Measurements from ENCODE around the gene LPAR1. TPM values are rescaled to one million over a fixed set of nuclear protein-coding genes. Genes with fewer than 3 reads are reported as not detected.

Gene LPAR1
- polyA plus RNA-seq, 3 donors, result 3.6 to 87.3 (median 13.4) TPM

DNA sequence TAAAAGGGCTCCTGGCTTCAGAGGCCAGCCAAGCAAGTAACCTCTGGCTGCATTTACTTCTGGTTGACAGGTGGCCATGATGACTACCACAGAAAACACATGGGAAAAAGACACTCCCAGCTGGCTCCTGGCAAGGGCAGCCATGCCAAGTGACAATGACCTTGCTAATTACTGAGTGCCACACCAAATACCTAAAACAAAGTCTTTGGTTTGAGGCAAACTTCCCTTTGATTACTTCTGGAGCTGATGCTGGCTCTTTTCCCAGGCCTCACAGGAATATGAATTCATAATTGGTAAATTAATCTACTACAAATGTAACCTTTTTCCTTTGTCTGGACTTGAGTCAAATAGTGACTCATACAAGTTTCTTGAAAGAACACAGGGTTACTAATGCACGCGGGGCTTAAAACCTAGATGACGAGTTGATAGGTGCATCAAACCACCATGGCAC lies 61.0 kb downstream of the LPAR1 start:
- H3K27ac ChIP-seq (ENCODE audit: low read depth, low read length), result no peak overlapping the region
- WGBS, 3 donors, result 29 to 45% (median 38%) methylated on average over 3 of the region's 3 CpGs

DNA sequence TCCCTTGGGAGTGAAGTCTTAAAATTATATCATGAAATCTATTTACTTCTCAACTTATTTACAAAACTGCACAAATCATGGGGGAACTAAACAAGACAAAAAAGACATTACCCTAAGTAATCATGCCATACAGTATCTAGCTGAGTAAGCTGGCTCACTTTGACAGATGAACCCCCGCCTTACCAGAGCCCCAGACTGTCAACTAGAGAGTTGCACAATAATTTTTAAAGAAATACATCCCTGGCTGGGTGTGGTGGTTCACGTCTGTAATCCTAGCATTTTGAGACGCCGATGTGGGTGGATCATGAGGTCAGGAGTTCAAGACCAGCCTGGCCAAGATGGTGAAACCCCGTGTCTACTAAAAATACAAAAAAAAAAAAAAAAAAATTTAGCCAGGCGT lies 62.3 kb downstream of the LPAR1 start:
- no peak overlapping the region for H3K27ac ChIP-seq (ENCODE audit: low read depth, low read length)
- WGBS, 3 donors, result 35 to 76% (median 45%) methylated on average over 4 to 6 of the region's 6 CpGs

DNA sequence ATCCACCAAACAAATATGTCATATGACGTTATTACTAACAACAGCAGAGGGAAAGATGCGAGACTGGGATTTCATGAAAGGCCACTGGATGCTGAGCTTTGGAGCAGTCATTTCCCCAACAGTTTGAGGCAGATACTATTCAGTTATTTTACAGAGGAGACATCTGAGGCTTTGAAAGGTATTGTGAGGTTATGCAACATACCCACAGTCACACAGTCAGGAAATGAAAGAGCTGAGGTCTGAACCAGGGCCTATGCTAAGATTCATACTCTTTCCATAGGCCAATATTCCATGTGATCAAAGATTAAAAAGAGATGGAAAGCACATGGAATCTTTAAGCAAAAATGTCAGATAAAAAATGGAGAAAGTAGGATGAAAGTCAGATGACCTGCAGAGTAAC lies 63.0 kb downstream of the LPAR1 start:
- 75 to 95% (median 90%) methylated on average over 2 of the region's 2 CpGs for WGBS, 3 donors
- H3K27ac ChIP-seq (ENCODE audit: low read depth, low read length), result no peak overlapping the region

DNA sequence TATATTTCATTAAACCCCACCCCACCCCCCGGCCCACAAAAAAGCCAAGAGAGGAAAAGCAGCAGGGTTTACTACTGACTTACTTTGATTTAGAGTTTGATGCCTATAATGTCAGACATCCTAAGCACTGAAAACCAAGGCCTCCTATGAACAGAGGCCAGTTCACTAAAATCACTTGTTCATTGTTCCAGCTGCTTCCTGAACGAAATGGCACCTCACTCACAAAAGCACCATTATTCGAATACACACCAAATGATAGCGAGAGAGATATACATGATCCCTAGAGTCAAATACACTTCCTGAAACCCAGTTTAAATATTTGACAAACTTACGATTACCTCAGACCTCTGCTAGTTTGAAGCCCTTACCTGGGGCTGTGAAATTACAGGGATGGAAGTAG lies 66.6 kb downstream of the LPAR1 start:
- WGBS, 3 donors, result 66 to 86% (median 78%) methylated on average over 5 of the region's 5 CpGs
- H3K27ac ChIP-seq (ENCODE audit: low read depth, low read length), result no peak overlapping the region

DNA sequence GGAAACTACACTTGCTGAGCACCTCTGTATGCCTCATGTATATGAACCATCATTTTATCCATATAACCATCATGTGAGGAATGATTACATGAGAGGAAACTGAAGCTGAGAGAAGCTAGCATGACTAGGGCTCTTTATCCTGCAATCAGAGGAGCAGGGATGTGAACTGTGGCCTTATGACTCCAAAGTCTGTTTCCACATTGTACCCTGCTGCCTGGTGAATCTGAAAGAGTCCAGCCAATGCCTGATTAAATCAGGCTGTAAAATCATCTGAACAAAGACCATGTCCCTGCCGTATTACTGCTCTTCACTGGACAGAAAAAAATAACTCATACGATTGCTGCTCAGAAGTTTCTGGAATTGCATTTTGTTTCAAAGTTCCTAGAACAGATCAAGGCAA lies 67.0 kb downstream of the LPAR1 start:
- no peak overlapping the region for H3K27ac ChIP-seq (ENCODE audit: low read depth, low read length)
- 81 to 93% (median 85%) methylated on average over 2 of the region's 2 CpGs for WGBS, 3 donors

DNA sequence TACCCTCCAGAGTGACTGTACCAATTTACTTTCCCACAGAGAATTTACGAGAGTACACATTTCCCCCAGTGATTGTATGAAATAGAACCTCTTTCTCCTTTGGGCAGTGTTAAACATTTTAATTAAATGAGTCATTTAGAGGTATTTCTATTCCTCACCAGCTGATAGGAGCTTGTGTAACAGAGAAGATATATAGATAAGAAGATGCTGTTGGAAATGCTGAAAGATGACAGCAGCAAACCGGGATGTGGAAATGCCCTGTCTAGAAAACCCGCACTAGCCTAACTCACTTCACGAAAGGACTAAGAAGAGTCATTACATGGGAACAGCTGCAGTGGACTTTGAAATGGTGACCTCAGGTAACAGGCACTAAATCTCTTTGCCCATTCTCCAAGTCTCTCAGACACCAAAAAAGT lies 68.3 kb downstream of the LPAR1 start:
- WGBS, 3 donors, result 81 to 91% (median 86%) methylated on average over 4 of the region's 4 CpGs
- no peak overlapping the region for H3K27ac ChIP-seq (ENCODE audit: low read depth, low read length)

DNA sequence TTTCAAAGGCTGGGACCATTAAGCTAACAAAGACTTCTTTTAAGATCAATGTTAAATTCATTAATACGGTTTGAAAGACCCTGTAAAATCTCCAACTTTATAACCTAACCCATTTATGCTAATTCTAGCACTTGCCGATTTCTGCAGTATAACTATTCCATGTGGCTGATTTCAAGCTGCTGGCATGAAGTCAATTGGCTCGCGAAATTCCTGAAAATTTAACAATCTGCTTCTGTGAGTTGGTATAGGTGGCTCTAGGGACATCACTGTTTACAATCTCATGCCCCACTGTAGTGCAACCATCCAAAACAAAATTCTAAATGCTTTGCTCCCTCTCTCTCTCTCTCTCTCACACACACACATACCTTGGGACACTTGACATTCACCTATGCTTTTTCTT lies 70.2 kb downstream of the LPAR1 start:
- WGBS, 3 donors, result 69 to 89% (median 76%) methylated on average over 4 of the region's 4 CpGs

DNA sequence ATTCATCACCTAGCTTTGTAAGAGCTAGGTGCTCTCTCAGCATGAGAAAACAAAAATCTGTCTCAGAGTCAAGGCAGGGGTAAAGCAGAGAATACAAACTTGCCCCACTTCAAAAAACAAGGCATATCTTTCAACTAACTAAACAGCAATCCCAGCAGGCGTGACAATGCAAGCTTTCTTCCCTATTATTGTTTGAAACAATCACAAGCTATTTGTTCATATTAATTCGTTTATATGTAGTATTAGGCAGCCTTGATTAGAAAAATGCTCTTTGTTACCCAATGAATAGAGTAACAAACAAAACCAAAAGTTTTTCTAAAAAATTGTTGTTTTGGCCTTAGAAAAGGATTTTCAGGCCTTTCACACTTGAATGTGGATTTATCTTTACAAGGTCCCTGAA lies 71.1 kb downstream of the LPAR1 start:
- WGBS, 3 donors, result 86 to 88% (median 87%) methylated on average over 2 of the region's 2 CpGs
- H3K27ac ChIP-seq (ENCODE audit: low read depth, low read length), result no peak overlapping the region

More for the DNA sequence above, 70.2 kb downstream of the LPAR1 start:
- H3K27ac ChIP-seq (ENCODE audit: low read depth, low read length), result no peak overlapping the region

DNA sequence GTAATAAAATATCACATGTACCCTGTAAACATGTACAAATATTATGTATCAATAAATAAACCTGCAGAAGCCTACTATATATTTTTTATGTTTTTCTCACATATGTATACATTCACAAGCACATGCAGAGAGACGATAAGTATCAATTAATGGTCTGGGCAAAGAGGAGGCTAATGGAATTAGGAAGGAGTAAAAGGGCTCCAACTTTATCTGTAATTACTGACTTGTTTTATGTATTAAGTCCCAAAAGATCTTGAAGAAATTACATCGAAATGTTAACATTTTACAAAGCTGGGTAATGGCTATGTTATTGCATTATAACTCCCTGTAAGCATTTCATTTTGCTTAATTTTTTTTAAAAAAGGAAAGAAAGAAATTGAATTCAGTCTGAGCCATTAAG lies 78.0 kb downstream of the LPAR1 start:
- WGBS, 3 donors, result 66 to 94% (median 74%) methylated on average over 2 of the region's 2 CpGs
- no peak overlapping the region for H3K27ac ChIP-seq (ENCODE audit: low read depth, low read length)

DNA sequence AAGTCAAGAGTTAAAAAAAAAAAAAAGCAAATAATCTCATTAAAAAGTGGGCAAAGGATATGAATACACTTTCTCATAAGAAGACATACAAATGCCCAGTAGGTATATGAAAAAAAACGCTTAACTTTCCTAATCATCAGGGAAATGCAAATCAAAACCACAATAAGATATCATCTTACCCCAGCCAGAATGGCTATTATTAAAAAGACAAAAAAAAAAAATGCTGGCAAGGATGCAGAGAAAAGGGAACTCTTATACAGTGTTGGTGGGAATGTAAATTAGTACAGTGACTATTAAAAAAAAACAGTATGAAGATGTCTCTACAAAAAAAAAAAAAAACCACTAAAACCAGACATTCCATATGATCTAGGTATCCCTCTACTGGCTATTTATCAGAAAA lies 79.4 kb downstream of the LPAR1 start:
- no peak overlapping the region for H3K27ac ChIP-seq (ENCODE audit: low read depth, low read length)
- WGBS, 3 donors, result 57 to 76% (median 62%) methylated on average over 1 of the region's 1 CpG

DNA sequence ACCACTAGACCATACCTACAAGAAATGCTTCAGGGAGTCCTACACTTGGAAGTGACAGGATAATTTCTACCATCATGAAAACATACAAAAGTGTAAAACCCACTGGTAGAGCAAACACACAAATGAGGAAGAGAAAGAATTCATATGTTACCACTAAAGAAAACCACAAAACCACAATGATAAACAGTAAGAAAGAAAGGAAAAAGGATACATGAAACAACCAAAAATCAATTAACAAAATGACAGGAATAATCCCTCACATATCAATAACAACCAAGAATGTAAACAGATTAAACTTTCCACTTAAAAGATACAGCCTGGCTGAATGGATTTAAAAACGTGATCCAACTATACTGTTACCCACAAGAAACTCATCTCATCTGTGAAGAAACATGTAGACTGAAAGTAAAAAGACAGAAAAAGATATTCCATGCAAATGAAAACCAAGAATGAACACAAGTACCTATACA lies 83.4 kb downstream of the LPAR1 start:
- WGBS, 3 donors, result 26 to 54% (median 27%) methylated on average over 1 of the region's 1 CpG
- H3K27ac ChIP-seq (ENCODE audit: low read depth, low read length), result no peak overlapping the region

DNA sequence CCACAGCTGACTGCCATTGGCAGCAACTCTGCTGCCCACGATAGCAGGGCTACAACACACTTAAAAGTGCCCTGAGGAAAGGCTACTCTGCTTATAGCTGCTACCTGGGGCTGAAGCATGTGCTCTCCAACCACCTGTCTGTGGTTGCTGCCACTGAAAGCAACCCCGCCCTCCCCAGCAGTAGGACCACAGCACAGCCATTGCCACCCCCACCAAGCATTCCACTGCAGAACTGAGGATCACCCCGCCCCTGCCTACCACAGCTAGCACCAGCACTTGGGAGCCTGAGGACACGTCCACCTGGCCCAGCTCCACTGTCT lies 85.8 kb downstream of the LPAR1 start:
- WGBS, 3 donors, result 86 to 89% (median 87%) methylated on average over 4 of the region's 4 CpGs
- no peak overlapping the region for H3K27ac ChIP-seq (ENCODE audit: low read depth, low read length)

DNA sequence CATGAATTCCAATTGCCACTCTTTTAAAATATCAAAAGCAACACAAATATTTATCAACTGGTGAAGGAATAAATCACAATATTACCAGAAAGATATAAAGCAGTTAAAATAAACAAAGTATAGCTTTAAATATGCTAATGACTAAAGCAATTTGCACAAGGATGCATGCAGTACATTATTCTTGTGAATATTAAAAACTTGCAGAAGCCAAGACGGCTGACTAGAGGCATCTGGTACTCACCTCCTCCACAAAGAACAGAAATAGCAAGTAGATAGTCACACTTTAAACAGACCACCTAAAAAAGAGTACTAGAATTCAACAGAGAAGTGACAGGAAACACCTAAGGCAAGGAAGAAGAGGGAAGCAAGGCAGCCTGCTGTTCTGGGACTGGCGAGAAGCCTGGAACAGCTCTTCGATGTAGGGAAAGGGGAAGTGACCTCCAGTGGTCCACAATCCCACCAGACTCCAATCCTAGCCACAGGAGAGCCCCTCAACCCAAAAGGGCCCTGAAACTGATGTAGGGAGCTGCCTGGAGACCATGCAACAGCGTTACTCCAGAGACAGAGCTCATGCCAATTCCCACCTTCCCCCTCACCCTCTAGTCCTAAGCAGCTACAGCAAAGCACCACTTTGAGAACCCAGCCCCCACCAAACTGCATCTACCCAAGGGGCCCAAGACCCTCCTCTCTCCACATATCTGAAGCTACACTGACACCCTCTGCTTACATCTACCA lies 86.3 kb downstream of the LPAR1 start:
- no peak overlapping the region for H3K27ac ChIP-seq (ENCODE audit: low read depth, low read length)
- 42 to 68% (median 58%) methylated on average over 4 of the region's 4 CpGs for WGBS, 3 donors

DNA sequence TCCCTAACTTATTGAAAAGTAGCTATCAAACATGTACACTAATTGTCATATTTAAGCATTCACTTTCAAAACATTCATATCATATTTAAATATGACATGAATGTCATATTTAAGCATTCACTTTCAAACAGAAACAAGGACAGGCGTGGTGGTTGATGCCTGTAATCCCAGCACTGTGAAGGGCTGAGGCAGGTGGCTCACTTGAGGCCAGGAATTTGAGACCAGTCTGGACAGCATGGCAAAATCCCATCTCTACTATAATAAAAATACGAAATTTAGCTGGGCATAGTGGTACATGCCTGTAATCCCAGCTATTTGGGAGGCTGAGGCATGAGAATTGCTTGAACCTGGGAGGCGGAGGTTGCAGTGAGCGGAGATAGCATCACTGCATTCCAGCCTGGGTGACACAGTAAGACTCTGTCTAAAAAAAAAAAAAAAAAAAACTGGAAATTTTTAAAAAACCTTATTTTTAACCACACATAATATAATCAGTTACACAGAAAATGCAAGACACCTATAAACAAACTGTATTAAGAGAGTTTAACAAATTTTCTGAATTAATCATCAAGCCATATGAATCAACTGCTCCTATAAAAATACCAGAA lies 88.1 kb downstream of the LPAR1 start:
- 91 to 98% (median 92%) methylated on average over 4 of the region's 4 CpGs for WGBS, 3 donors
- H3K27ac ChIP-seq (ENCODE audit: low read depth, low read length), result no peak overlapping the region

DNA sequence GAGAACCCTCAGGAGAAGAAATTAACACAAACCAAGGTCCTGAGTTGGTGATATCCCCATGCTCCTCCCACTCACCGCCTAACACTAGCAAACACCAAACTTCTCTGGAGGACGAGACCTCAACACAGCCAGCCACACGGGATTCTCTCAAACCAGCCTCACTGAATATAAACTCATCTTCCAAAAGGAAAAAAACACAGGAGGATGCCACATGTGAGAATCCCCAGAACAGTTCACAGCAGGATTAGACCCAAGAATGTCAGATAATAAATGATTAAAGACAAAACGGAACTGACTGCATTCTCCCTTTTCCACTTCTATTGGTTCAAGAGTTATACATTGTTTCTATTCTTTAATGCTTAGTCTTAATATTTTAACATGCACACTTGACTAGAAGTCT lies 89.2 kb downstream of the LPAR1 start:
- no peak overlapping the region for H3K27ac ChIP-seq (ENCODE audit: low read depth, low read length)
- 52 to 75% (median 54%) methylated on average over 4 of the region's 4 CpGs for WGBS, 3 donors

DNA sequence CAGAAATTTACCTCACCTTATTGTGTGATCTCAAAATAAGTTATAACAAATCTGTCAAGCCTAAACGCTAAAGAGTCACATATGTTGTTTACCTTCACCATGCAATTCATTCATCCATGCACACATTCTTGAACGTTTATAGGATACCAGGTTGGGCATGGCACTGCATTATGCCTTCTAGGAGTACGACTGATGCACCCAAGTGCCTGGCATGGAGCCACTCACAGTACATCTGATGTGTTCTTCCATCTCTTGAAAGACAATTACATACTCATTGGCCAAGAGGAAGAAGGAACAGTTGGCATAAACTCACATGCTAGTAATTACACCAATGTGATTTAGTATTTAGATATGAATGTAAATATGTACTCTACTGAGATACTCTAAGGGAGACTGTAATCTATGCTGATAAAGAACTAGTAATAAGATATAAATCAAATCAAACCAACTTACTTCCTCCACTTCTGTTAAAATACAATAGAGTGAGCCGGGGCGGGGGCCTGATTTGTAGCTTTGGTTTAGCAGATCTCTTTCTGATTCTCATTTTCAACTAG lies 90.7 kb downstream of the LPAR1 start:
- no peak overlapping the region for H3K27ac ChIP-seq (ENCODE audit: low read depth, low read length)
- 77 to 78% (median 77%) methylated on average over 5 of the region's 5 CpGs for WGBS, 3 donors

DNA sequence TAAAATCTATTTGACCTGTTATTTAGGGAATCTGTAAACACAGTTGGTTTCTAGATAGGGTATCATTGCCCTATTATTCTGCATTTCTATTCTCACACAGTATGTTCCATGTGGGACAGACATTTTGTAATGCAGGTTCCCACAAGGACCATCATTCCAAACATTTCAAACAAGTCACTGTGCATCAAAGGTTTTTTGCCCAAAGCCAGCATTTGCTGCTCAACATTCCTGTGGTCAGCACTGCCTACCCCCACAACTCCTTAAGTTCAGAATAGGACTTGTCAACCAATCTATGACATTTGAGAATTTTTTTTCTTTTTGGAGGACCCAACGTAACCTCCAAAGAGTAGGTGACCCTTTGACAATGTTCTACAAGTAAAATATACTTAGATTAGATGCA lies 95.7 kb downstream of the LPAR1 start:
- WGBS, 3 donors, result 90 to 100% (median 91%) methylated on average over 1 of the region's 1 CpG
- no peak overlapping the region for H3K27ac ChIP-seq (ENCODE audit: low read depth, low read length)

DNA sequence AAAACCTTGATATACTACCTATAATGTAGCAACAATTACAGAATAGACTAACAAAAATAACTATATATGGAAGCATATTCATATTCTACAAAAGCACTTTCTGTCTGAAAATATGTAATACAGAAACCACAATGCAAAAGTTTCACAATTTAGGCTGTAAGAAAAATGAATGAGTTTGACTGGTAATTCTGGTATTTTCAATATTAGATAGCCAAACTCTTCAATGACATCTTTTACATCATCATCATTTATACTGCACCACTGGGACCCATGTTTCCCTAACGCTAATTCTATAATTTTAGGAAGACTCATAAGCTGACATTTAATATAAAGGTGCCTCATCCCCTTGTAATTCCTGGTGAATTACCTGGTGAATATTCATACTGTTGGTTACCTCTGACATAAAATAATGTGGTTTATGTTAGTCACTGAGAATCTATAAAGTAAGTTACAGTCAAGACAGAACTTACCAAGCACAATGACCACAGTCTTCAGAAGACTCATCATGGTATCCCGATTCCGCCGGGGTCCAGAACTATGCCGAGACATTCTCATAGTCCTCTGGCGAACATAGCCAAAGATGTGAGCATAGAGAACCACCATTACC lies 97.2 kb downstream of the LPAR1 start:
- 93 to 100% (median 98%) methylated on average over 6 of the region's 6 CpGs for WGBS, 3 donors

DNA sequence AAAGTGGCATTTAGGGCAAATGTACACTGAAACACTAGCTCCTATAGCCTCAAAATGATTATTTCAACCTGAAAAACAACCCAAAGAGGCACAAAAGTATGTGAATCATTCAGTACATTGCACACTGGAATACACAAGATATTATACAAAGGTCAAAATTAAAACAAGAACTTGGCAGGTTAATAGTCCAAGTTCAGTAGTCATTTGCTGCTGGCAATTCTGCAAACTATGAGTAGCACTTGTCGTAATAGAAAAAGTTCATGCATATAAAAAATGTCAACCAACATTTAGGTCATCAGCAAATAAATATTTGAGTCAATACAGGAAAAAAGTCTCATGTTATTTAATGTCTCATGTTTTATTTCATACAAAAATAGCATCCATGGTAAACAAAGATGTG lies 98.7 kb downstream of the LPAR1 start:
- H3K27ac ChIP-seq (ENCODE audit: low read depth, low read length), result no peak overlapping the region
- WGBS, 3 donors, result 63 to 91% (median 67%) methylated on average over 1 of the region's 1 CpG

More for the DNA sequence above, 97.2 kb downstream of the LPAR1 start:
- no peak overlapping the region for H3K27ac ChIP-seq (ENCODE audit: low read depth, low read length)
